EL (cell line): ENCODE data around the gene PCNX2.
"Not testable (repeated sequence)": the region's sequence is repeated elsewhere in the genome, so short reads cannot be mapped to it uniquely, and the experiment has no call there.

Experiments
- DNase-seq: peaks from one replicate; pipeline ENCODE4 v3.0.0-alpha.2; 2016

PCNX2 gene

DNA sequence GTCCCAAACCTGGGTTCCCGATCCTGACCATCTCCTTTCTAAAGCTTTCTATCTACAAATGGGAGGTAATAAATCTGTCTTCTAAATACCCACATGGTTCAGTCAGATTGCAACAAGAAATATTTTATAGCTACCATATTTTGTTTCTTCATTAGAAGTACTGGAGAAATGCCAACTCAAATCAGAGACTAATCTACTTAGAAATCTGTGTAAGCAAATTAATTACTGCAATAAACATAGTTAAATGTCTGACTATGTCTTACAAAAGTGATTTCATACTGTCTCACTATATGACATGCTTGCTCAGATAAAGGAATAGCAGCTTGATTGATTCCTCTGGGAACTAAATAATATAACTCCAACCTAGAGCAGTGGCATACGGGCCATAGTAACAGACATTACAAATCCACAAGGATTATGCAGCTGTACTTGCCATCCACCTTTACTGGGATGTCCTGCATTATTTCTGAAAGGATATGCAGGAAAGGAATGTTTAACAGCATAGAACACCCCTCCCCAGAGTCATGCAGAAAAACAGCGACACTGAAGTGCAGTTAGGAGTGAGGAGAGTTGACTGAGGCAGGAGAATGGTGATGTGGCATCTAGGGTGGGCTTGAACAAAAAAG lies 80.3 kb downstream of the PCNX2 start:
- no peak for DNase-seq

DNA sequence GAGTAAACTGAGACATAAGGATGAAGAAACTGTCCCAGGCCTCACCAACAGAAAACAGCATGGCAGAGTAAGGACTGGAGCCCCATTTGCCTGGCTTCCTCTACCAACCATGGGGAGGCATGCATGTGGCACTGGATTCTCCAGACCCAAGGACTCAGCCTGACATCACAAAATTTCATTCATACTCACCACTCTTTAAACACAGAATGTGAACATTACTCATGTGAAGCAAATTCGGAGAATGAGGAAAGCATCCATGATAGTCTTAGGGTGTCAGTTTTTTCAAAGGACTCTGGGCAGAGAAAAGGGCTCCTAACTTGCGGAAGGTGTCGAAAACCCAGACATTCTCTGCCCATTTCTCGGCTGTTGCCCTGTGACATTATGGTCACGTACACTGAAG lies 83.9 kb downstream of the PCNX2 start:
- peak; percentile 42 for DNase-seq

DNA sequence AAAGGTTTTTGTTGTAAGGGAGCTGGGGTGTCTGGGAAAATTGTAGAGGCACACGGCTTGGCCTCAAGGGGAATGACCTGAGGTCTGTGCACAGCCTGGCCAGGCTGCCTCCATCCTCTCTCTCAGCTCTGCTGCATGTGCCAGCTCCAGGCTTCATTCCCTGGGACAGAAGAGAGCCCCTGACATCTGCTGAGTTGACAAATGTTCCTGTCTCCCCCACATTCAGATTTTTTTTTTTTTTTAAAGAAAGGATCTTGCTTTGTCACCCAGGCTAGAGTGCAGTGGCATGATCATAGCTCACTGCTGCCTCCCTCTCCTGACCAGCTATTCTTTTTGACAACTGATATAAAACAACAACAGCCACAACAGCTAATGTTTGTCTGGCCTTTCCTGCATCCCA lies 84.4 kb downstream of the PCNX2 start:
- DNase-seq = no peak

DNA sequence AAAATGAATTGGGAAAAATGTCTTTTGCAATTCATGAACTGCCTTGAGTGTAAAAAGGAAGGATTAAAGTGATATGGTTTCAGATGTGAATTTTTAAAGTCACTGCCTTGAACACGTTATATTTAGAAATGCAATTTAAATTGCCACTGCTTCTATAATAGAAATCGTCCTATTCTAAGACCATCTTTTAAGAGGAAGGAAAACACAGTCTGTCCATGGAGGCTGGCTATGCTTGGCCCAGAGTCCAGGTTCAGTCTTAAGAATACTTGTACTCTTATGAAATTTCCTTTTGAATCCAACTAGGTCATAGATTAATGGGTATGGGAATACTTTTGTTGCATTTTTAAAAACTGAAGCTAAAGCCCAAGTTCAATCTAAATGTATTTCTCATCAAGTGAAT lies 86.0 kb downstream of the PCNX2 start:
- DNase-seq = no peak

DNA sequence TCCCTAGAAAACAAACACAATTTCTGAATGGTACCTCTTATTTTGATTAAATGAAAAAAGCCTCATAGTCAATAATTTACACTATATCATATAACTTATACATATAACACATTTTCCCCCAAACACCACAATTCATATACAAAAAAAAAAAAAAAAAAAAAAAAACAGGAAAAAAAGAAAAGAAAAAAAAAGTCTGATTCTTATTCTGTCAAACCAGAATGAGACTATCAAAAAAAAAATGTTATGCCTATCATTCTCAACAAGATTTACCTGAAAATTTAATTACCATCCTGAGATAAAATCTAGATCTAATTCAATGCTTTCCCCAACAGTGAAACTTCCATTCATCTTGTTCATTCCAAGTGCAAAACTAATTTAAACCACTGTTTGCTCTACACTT lies 86.8 kb downstream of the PCNX2 start:
- DNase-seq = no peak

DNA sequence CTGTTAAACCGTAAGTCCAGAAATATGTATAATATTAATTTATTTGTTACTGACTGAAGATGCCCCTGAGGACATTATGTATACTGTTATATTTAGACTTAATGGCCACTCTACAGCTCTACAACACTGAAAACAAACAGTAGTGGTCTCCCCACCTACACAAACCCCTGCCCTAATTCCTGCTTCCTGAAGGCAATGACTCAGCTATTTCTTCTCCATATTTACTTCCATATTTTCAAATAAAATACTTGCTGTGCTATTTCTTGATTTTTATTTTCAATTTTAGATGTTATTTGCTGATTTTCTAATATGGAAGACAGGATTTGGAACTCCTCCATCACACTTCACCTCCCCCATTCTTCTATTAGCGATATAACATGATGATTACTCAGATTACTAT lies 97.6 kb downstream of the PCNX2 start:
- DNase-seq = no peak

DNA sequence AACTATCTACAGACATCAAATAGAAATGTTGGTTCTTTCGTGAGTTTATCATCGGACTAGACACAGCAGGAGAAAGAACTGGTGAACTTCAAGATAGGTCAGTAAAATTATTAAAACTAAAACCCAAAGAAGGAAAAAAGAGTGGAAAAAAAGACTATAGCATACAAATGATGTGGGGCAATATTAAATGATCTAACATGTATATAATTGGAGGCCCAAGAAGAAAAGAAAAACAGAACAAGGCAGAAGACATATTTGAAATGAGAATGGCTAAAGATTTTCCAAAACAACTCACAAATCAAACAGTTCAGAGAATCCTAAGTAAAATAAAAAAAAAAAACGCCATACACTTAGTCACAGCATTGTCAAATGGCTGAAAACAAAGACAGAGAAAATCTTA lies 101.8 kb downstream of the PCNX2 start:
- no peak for DNase-seq

DNA sequence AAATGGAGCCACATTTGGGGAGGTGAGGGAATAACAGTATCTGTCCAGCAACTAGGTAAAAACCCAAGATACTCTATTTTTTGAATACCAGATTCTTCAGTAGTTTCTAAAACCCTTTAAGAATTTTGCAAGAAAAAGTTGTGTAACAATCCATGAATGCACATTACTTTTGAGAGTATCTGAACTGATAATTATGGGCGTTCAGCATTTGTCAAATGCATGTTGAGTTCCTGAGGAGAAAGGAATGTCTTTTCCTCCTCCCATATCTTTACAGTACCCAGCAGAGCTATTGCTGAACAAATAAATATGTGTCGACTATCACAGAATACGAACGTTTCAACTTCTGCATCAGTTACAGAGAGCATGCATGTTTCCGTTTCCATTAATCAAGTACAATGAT lies 104.5 kb downstream of the PCNX2 start:
- no peak for DNase-seq

DNA sequence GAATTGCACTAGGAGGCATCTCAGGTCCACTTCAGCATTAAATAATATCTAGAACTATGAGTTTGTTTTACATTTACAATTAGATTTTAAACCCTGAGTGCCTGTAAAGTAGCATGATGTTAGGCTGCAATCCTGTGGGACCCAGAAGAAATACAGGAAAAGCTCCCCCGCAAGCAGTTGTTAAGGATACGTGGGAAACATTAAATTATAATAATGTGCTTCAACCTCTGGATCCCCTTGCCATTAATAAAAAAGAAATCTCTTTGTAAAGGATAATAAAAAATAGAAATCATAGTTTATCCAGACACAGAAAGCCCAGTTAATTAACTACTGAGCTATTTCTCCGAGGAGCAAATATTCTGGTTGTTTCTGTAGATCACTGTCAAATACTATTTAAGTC lies 106.0 kb downstream of the PCNX2 start:
- no peak for DNase-seq

DNA sequence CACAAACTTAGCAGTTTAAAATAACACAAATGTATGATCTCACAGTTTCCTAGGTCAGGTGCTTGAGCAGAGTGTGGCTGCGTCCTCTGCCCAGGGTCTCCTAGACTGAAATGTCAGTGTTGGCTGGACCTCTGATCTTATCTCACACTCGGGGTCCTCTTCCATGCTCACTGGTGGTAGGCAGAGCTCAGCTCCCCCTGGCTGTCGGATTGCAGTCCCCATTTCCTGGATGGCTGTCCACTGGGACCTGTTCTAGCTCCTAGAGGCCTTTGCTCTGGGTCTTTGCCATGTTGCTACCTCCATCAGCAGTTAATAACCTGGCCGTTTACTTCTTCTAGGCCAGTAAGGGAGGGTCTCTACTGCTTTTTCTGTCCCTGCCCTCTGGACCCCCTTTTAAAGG lies 107.5 kb downstream of the PCNX2 start:
- no peak for DNase-seq

DNA sequence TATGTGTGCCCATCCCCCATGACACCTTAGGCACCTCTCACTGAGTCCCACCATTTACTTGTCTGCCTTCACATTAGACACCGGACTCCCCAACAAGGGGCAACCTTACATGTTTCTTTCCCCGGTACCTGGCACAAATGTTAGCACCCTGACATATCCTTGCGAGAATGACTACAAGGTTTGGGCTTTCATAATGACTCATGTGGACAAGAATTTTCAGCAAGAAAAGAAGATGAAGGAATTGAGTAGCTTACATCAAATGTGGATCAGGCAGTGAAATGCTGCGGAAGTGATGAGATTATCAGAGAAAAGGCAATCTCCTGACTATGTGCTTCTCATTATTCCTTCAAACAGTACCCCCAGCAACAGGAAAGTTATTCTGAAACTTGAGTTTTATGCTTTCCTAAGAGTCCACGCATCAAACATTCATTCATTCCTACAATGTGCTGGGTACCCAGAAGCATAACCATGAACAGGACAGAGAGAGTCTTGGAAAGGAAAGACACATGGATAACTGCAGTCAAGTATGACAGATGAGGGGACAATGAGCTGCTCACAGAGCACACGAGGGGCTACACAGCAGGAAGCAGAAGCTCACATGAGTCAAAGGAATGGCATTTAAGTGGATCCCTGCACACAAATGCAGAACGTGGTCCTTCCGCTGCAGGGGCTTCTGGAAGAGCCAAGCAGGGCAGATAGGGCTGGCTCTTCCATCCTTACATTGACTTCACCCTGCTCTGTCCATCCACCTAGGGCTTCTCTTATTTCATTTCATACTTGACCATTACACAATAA lies 112.1 kb downstream of the PCNX2 start:
- DNase-seq = peak; percentile 52

DNA sequence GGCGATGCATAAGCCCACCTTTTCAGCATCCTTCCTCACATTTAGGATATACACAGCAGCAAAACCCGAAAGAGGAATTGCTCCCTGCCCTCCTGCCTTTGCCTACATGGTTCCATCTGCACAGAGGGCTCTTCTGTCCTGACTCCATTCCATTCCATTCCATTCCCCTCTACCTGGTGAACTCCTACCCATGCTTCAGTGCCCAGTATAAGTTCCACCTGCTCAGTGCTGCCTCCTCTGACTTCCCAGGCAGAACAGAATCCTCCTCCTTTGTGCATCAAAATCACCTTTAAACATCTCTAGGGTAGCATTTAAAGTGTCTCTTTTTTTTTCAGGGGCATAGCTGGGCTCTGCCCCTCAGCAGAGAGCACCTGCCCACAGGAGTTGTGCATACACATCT lies 112.9 kb downstream of the PCNX2 start:
- DNase-seq = no peak

DNA sequence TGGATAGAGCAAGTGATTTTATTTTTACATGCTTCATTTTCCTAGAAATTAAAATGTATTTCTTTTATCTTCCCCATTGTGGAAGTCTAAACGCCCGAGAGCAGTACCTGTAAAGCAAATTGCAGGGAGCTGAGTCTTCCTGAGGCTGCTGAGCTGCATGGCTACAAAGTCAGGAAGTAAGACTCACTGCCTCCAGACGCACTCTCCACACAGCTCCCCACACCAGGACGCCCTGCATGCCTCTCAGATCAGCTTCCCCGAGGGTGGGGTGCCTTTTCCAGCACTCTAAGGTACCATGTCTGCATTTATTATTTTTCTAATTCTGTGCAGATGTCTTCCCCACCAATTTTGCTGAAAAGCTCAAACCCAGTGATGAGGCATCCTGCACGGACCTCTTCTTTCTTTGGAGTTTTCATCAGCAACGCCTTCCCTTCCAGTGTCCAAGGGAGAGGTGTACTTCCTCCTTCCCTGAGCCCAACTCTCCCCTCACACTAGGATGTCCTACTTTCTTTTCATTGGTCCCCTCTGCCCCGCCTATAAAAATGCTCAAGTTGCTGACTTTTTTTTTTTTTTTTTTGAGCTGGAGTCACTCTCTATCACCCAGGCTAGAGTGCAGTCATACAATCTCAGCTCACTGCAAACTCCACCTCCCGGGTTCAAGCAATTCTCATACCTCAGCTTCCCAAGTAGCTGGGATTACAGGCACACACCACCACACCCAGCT lies 114.7 kb downstream of the PCNX2 start:
- DNase-seq = no peak

DNA sequence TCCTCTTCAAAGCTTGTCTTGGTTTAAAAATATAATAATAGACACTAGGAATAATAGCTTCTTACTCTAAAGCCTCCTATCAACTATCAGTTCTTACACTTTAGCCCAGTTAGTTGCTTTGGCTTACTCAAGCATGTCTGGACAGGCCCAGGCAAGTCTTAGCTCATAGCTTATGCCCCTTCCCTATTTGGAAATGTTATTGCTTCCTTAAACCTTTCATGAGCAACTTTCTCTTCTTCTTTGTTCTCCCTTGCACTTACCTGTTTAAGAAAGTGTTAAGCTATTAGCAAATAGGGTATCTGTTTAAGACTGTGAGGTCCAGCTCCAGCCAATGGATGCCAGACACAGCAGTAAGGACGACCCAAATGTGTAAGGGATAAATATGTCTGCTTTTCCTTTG lies 115.9 kb downstream of the PCNX2 start:
- not testable (repeated sequence) for DNase-seq

DNA sequence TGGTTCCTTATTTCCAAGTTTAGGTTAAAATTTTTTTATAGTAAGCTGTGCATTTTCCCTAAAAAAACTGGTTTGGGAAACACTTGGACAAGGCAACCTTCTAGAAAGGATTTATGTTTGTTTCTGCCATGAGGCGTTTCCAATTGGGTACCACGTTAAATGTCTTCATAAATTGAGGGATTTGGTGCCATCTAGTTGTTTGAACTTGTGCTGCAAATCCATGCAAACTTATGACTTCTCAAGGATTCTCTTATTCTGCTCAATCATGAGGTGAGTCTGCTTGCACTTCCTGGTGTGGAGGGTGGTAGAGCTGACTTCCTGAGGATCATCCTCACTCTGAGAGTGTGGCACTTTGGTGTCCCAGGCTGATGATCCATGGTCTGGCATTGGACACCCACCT lies 123.3 kb downstream of the PCNX2 start:
- peak; percentile 24 for DNase-seq

DNA sequence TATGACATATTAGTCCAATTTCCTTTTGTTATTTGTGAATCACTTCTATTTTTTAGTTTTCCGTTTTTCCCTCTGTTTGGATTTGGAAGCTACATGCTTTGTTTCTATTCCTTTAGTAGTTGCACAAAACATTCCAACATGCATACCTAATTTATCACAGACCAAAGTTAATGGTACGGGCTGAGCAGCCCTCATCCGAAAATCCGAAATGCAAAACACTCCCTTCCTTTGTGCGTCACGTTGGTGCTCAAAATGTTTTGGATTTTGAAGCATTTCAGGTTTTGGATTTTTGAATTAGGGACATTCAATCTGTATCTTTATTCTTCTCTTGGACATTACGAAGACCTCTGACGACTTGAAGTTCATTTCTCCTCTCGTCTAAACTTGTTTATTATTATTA lies 124.8 kb downstream of the PCNX2 start:
- no peak for DNase-seq

DNA sequence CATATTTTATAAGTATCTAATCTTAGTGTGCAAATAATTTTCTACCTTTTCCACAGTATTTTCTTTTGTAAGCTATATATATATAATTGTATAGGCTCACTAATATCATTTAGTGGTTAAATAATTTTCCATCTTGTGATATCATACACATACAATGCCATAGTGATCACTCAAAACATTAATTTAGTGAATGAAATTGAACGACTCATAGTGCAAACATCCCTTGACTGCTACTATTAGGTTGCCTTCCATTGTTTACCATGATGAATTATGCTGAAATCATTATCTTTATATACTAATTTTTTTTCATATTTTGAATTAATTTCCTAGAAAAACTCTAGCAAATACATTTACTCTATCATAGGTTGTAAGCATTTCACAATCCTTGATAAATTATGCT lies 127.1 kb downstream of the PCNX2 start:
- DNase-seq = peak; percentile 8

DNA sequence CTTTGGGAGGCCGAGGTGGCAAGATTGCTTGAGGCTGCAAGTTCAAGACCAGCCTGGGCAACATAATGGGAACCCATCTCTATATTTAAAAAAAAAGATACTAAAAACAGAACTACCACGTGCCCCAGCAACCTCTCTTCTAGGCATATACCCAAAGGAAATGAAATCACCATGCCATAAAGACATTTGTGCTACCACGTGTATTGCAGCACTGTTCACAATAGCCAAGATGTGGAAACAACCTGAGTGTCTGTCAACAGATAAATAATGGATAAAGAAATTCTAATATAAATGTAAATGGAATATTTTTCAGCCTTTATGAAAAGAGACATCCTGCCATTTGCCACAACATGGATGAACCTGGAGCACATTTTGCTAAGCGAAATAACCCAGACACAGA lies 128.6 kb downstream of the PCNX2 start:
- DNase-seq = no peak

DNA sequence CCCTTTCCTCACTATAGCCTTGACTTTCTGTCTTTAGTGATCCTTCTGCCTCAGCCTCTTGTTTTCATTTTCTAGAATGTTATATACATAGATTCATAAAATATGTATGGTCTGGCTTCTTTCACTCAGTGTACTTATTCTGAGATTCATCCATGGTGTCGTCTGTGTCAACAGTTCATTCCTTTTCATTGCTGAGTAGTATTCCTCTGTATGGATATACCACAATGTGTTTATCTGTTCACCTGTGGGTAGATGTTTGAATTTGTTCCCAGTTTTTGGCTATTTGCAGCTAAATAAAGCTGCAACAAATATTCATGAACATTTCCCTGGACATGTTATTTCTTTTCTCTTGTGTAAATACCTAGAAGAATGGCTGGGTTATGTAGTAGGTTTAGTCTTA lies 131.8 kb downstream of the PCNX2 start:
- no peak for DNase-seq

DNA sequence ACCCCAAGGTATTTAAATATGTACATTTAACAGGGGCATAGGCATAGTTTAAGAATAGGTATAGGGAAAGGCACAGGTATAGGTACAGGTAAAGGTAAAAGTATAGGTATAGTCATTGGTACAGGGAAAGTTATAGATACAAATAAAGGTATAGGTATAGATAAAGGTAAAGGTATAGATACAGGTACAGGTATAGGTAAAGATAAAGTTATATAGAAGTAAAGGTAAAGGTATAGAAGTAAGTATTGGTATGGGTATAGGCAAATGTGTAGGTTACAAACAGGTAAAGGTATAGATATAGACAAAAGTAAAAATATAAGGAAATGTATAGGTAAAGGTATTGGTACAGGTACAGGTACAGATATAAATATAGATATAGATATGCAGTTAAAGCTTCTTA lies 137.2 kb downstream of the PCNX2 start:
- no peak for DNase-seq

DNA sequence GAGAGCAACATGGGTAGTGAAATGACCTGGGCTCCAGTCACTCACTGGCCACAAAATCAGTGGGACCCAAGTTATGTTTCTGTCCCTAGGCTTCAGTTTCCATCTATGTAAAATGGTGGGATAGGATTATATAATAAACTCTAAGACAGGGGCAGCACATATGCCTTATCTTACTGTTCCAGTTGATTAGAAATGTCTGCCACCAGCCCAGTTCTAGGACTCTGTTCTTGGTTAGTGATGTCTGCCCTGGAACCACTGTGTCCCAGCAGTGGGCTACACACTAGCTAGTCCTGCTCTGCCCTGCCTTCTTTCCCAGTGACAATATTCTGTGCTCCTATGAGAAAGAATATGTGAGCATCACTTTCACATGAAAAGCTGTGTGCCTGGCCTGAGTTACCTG lies 138.3 kb downstream of the PCNX2 start:
- no peak for DNase-seq

DNA sequence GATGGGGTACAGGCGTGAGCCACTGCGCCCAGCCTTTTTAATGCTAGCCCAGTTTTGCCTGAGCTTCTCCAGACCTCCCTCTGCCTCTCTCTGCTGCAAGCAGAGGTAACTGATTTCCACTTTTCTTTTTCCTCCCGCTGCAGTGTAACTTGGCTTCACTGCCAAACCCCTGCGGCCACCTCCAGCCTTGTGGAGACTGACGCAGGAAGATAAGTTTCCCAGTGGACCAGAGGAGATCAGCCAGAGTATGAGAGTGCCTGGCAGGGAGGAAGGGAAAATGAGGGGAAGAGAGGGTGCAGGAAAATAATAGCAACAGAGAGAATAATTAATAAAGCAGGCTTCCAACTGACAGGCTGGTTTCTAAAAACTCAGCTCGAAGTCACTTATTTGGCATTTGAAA lies 143.7 kb downstream of the PCNX2 start:
- DNase-seq = no peak

DNA sequence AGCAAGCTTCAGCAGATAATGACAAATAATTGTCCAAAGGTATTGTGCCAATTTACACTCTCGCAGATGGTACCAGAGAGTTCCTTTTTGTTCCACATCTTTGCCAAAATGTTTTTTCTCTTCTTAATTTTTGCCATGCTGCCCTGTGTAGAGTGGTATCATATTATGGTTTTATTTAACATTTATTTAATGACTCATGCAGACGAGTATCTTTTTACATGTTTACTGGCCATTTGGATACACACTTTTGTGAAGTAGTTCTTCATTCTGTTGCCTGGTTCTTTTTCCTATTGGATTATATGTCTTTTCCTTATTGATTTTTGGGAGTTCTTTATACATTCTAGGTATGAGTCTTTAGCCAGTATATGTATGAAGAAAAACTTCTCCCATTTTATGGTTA lies 151.1 kb downstream of the PCNX2 start:
- DNase-seq = no peak

DNA sequence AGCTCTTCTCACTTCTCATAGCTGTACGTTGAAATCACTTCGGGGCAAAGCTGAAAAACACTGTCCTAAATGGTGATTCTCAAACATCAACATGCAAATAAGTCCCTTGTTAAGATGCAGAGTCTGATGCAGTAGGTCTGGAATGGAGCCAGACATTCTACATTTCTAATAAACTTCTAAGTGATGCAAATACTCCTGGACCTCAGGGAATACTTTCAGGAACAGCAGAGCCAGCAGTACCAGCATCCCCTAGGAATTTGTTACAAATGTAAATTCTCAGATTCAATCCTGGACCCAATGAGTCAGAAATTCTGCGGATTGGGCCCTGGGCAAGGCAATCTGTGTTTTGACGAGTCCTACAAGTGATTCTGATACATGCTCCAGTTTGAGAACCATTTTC lies 152.3 kb downstream of the PCNX2 start:
- no peak for DNase-seq
